OCI-LY3 (cell line): ENCODE measurements around the gene DYRK3.

ENCODE experiments used
- EZH2phosphoT487 ChIP-seq: fragments of 200-600 bp; shearing (Covaris generic); IDR thresholded peaks from 2 replicates; pipeline ENCODE4 v1.6.1; 2018; ENCODE audit warnings: antibody characterized with exemption, mixed run types, low read depth
- TF ChIP-seq, protein P1 (sequence below): fragments of 200-600, 300-600 bp; sonication (generic); IDR thresholded peaks from 2 replicates; pipeline ENCODE4 v1.5.1; 2014; ENCODE audit warnings: antibody characterized with exemption, low read length, low read depth

GRCh38 chr1:206679738-206680211, 44.4 kb downstream of the DYRK3 start:
- TF ChIP-seq, protein P1, sequence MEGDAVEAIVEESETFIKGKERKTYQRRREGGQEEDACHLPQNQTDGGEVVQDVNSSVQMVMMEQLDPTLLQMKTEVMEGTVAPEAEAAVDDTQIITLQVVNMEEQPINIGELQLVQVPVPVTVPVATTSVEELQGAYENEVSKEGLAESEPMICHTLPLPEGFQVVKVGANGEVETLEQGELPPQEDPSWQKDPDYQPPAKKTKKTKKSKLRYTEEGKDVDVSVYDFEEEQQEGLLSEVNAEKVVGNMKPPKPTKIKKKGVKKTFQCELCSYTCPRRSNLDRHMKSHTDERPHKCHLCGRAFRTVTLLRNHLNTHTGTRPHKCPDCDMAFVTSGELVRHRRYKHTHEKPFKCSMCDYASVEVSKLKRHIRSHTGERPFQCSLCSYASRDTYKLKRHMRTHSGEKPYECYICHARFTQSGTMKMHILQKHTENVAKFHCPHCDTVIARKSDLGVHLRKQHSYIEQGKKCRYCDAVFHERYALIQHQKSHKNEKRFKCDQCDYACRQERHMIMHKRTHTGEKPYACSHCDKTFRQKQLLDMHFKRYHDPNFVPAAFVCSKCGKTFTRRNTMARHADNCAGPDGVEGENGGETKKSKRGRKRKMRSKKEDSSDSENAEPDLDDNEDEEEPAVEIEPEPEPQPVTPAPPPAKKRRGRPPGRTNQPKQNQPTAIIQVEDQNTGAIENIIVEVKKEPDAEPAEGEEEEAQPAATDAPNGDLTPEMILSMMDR = no peak
- TF ChIP-seq EZH2phosphoT487 = peak; percentile 80
